Measurements from ENCODE around the gene BAG3.
"Not testable (repeated sequence)": the region's sequence is repeated elsewhere in the genome, so short reads cannot be mapped to it uniquely, and the experiment has no call there.

The BAG3 gene

GRCh38 chr10:119654540-119654939, 3.4 kb downstream of the BAG3 start:
- in situ Hi-C loops (cut with HindIII; ENCODE audit: low sequenced_read_pairs): no loop called here
- H3K4me3 ChIP-seq (ENCODE audit: low read depth, low read length): peak overlapping the region; percentile 86
- no peak for TF ChIP-seq CTCF (IDR thresholded peaks at IDR 0.05; ENCODE audit: low read depth, low read length, missing control alignments)
- DNase-seq (ENCODE audit: low read depth): no peak

GRCh38 chr10:119655566-119656001, 4.4 kb downstream of the BAG3 start:
- TF ChIP-seq CTCF (IDR thresholded peaks at IDR 0.05; ENCODE audit: low read depth, low read length, missing control alignments): no peak
- H3K4me3 ChIP-seq (ENCODE audit: low read depth, low read length): peak overlapping the region; percentile 86
- in situ Hi-C loops (cut with HindIII; ENCODE audit: low sequenced_read_pairs): no loop called here
- no peak for DNase-seq (ENCODE audit: low read depth)

- in situ Hi-C loops (cut with HindIII; ENCODE audit: low sequenced_read_pairs): no loop called here
- TF ChIP-seq CTCF (IDR thresholded peaks at IDR 0.05; ENCODE audit: low read depth, low read length, missing control alignments): no peak
- no peak for DNase-seq (ENCODE audit: low read depth)
- no peak overlapping the region for H3K4me3 ChIP-seq (ENCODE audit: low read depth, low read length)
Measured at GRCh38 chr10:119656760-119657159, 5.6 kb downstream of the BAG3 start.

GRCh38 chr10:119657725-119658124, 6.5 kb downstream of the BAG3 start:
- in situ Hi-C loops (cut with HindIII; ENCODE audit: low sequenced_read_pairs): no loop called here
- no peak overlapping the region for H3K4me3 ChIP-seq (ENCODE audit: low read depth, low read length)

GRCh38 chr10:119658274-119658673, 7.1 kb downstream of the BAG3 start:
- H3K4me3 ChIP-seq (ENCODE audit: low read depth, low read length): peak overlapping the region; percentile 9
- TF ChIP-seq CTCF (IDR thresholded peaks at IDR 0.05; ENCODE audit: low read depth, low read length, missing control alignments): no peak
- DNase-seq (ENCODE audit: low read depth): peak; percentile 74
- in situ Hi-C loops (cut with HindIII; ENCODE audit: low sequenced_read_pairs): no loop called here

More at GRCh38 chr10:119657725-119658124, 6.5 kb downstream of the BAG3 start:
- TF ChIP-seq CTCF (IDR thresholded peaks at IDR 0.05; ENCODE audit: low read depth, low read length, missing control alignments): no peak
- DNase-seq (ENCODE audit: low read depth): no peak

GRCh38 chr10:119659951-119660350, 8.8 kb downstream of the BAG3 start:
- no peak for TF ChIP-seq CTCF (IDR thresholded peaks at IDR 0.05; ENCODE audit: low read depth, low read length, missing control alignments)
- no peak overlapping the region for H3K4me3 ChIP-seq (ENCODE audit: low read depth, low read length)
- in situ Hi-C loops (cut with HindIII; ENCODE audit: low sequenced_read_pairs): no loop called here
- DNase-seq (ENCODE audit: low read depth): no peak

- DNase-seq (ENCODE audit: low read depth); in situ Hi-C loops (cut with HindIII; ENCODE audit: low sequenced_read_pairs); H3K4me3 ChIP-seq (ENCODE audit: low read depth, low read length): not testable (repeated sequence)
Measured at GRCh38 chr10:119662076-119662605, 11.0 kb downstream of the BAG3 start.

Data from astrocyte of the cerebellum (primary cell).